Neural progenitor cell (in vitro differentiated cells): ENCODE measurements around the gene SURF2.

Experiments used
- CTCF ChIP-seq: fragments of 200-600 bp; sonication (generic); IDR thresholded peaks from 2 replicates; pipeline ENCODE4 v1.5.1; 2017; ENCODE audit warnings: antibody characterized with exemption, mild to moderate bottlenecking
- EZH2 ChIP-seq: fragments of 200-600 bp; sonication (generic); IDR thresholded peaks from 2 replicates; pipeline ENCODE4 v1.6.1; 2017; ENCODE audit warnings: antibody characterized with exemption, mild to moderate bottlenecking, moderate library complexity
- EZH2phosphoT487 ChIP-seq: fragments of 200-600 bp; sonication (generic); IDR thresholded peaks from 2 replicates; pipeline ENCODE4 v1.6.1; 2017; ENCODE audit warnings: antibody characterized with exemption

GRCh38 chr9:133389025-133389557 lies 32.7 kb downstream of the SURF2 start:
- TF ChIP-seq CTCF, result no peak
- TF ChIP-seq EZH2, result no peak
- no peak for TF ChIP-seq EZH2phosphoT487
